Liver (tissue), 3 donors: ENCODE data around the gene SUPT20HL1.
"Not testable (repeated sequence)": the region's sequence is repeated elsewhere in the genome, so short reads cannot be mapped to it uniquely, and the experiment has no call there.

ENCODE experiments used
- CTCF ChIP-seq: fragments of 150-350 bp; IDR thresholded peaks from 2 replicates; pipeline ENCODE4 v1.5.1; 2017; ENCODE audit warnings: improper control_type of control experiment, low read depth, low read length; ENCODE audit not compliant: missing input control
- JUND ChIP-seq, 2 donors: IDR thresholded peaks; 2 replicates each; pipeline ENCODE4 v1.6.1; 2016; ENCODE audit warnings: antibody characterized with exemption in 2 of 2
- MAX ChIP-seq: IDR thresholded peaks from 2 replicates; pipeline ENCODE4 v1.6.1; 2016; ENCODE audit warnings: antibody characterized with exemption
- RAD21 ChIP-seq, 2 donors: IDR thresholded peaks; 2 replicates each; pipeline ENCODE4 v1.6.1; 2016; ENCODE audit warnings: antibody characterized with exemption in 2 of 2, mild to moderate bottlenecking in 2 of 2
- REST ChIP-seq: IDR thresholded peaks from 2 replicates; pipeline ENCODE4 v1.6.1; 2016; ENCODE audit warnings: antibody characterized with exemption, mild to moderate bottlenecking
- SP1 ChIP-seq: IDR thresholded peaks from 2 replicates; pipeline ENCODE4 v1.6.1; 2018; ENCODE audit warnings: antibody characterized with exemption, mild to moderate bottlenecking
- TF ChIP-seq, protein P1 (sequence below): IDR thresholded peaks from 2 replicates; pipeline ENCODE4 v1.6.1; 2016; ENCODE audit warnings: antibody characterized with exemption
- donor health status: healthy.
- donor health status: healthy.

DNA sequence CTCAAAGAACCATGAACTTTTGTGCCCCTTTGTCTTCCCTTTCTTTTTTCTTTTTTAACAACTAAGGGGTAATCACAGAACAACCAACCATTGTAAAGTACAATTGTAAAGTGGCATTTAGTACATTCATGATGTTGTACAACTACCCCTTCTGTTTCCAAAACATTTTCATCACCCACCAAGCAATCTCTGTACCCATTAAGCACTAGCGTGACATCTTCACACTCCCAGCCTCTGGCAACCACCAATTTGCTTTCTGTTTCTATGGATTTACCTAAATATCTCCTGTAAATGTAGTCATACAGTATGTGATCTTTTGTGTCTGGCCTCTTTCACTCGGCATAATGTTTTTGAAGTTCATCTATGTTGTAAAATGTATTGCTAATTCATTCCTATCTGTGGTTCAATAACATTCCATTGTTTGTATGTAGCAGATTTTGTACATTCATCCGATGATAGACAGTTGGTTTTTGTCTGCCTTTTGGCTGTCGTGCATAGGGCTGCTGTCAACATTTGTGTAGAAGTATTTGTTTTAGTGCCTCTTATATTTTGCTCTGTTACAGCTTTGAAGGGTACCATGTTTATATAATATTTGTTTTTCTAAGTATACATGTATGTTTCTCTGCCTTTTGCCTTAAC, 6.4 kb downstream of the SUPT20HL1 start:
- not testable (repeated sequence) for TF ChIP-seq CTCF; SP1; MAX; REST; JUND (IDR thresholded peaks at IDR 0.05); RAD21 (IDR thresholded peaks at IDR 0.05)
- TF ChIP-seq, protein P1, sequence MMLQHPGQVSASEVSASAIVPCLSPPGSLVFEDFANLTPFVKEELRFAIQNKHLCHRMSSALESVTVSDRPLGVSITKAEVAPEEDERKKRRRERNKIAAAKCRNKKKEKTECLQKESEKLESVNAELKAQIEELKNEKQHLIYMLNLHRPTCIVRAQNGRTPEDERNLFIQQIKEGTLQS = not testable (repeated sequence)
